MV-4-11 (cell line): ENCODE results near the gene MEG3.

Experiments used
- DNase-seq: peaks from one replicate; lab custom pipeline; 2025; lab: John Stamatoyannopoulos, UW

Gene MEG3

DNA sequence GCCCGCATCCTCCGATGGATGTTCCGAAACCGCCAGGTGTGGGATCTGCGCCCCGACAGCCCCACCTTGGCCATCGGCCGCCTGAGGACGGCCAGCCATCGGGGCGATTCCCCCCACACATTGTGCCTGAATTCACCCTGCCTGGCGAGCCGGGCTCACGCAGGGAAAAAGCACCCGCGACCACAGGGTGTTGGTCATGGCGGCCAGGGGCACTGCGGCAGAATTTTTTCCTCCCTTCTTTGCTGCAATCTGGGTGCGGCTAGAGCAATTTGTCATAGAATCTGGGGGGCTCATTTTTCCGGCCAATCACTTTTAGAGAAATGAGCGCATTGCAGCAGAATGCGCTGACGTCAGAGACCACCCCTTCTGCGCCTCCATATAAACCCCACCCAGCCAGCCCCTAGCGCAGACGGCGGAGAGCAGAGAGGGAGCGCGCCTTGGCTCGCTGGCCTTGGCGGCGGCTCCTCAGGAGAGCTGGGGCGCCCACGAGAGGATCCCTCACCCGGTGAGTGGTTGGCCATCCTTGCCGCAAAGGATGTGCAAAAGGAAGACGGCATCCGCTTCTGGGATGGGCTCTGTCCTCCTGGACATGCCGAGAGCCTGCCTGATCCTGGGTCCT is at the start of gene MEG3:
Gene MEG3, plus strand, starts transcription at position 406 of the 619 bp plus-strand sequence.
- DNase-seq = no peak

DNA sequence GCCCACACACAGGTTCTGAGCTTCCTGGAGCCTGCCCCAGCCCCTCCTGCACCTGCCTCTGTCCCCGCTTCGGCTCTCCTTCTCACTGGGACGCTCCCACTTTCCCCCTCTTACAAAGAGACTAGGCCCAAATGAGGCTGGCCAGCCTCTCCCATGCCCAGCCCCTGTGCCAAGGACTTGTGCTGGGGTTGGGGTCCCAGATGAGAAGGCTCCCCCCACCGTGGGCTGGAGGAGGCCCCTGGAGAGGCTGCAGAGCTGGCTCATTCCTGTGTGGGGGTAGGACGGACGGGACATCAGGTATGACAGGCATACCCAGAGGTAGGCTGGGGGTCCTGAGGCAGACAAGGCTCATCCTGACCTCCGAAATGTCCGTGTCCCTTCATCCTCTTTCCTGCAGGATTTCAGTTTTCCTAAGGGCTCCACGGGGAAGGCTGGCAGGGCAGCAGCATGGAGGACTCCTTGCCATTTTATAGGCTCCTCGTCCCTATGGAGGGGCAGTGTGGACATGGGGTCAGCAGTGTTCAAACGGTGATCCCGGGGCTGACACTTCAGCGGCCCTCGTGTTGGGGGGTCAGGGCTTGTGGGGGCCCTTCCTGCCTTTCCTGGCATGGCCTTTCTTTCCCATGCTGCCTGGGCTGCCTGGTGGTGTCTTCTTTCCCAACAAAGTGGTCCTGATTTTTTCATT is 49.1 kb upstream of the MEG3 start:
- DNase-seq = no peak

DNA sequence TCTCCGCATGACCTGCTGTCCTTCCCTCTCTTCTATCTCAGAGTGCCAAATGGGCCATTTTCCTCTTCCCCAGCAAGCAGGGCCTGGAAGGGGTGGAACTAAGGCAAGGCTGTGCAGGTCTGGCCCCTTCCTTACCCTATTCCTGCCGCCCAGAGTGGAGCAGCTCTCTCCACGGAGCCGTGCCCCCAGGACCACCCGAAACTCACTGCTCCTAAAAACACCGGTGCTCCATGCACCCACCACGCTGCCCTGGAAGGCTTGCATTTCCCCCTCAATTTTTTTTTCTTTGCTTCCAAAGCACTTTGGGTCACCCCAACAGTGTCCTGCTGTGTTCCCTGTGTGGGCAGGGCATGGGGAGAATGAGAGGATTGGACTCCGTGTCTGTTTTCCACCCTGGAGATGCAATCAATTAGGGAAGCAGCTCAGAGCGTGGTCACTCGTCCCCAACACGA is 48.5 kb upstream of the MEG3 start:
- no peak for DNase-seq

DNA sequence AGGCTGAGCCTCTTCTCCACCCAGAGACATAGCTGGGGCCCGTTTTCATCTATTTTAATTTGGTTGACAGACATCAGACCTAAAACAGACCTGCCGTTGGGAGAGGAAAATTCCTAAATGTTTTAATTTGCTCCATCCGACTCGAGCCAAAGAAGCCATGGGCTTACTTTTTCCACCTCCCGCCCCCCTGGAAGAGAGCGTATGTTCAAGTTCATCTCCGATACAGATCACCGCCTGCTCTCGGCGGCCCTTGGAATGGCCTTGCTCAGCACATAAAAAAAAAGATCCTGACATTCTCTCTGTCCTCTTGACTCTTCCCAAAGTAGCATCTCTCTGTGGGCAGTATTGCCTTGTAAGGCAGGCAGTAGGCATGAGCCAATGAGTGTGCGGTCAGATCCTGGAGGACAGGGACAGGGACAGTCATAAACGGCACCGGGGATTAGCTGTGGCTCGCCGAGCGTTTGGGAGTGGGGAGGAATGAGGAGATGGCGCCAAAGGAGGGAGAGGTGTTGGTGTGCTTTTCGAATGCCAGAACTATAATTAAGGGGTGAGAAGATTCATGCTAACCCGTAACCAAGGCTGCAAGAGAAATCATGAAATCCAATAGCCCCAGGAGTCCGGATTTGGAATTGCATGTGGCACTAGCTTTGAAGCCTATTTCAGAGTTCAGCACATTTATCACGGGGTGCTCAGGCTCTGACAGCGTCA is 47.9 kb upstream of the MEG3 start:
- no peak for DNase-seq

DNA sequence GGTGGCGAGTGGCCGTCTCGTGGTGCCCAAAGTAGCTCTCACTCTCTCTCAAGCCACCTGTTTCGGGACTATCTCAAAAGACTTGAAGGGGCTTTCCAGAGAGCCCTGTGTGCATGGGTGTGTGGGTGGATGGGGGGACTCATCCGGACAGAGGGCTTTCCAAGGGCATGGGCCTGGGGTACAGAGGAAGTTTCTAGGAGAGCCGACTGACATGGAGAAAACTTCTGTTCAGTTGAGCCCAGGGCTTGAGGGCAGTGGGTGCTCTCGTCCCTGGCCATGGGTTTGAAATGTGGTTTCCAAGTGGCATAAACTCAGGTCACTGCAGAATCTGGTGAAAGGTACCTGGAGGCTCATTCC is 47.4 kb upstream of the MEG3 start:
- DNase-seq = no peak

DNA sequence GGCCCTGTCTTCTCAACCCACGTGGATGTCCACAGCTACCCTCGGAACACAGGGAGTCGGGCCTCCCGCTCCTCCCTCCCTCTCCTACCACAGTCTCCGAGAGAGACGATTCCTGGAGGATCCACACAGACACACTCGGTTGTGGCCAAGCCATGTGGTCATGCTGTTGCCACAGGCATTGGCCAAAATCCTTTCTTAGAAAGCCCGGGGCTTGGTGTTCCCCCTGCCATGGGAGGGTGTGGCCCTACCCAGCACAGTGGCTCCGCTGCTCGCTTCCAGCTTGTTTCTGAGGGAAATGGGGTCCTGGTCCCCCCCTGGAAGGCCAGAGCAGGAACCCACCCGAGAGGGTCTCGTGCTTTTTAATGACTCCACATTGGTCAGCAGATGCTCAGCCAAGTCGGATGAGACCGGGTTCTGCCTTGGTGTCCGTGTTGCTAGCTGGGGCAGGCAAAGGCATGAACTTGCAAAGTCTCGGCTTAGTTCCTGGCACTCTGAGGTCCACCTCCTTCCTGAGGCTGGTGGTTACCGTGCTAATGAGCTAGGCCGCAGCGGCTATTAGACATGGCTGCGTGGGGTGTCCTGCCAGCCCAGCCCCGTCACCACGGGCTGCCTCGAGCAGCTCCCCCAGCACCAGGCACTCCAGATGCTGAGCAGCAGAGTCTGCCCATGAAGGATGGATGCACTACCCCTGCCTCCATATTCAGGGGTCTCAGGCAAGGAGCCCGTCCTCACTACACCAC is 46.8 kb upstream of the MEG3 start:
- DNase-seq = no peak

DNA sequence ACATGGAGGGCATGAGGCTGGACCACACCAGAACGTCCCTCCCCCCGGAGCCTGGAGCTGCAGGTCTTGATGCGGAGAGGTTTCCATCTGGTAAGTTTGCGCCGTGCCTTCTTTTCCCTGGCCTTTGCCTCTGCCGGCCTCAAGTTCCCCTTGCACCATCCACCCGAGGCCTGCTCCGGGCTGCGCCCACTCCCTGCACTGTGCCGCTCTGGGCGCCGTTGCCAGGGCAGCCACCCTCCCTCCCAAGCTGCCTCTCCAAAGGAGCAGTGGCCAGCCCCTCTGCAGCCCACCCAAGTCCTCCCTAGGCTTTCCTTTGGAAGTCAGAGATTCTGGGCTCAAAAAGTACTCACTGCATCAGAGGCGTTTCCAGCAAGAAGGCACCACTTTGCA is 46.2 kb upstream of the MEG3 start:
- DNase-seq = no peak

DNA sequence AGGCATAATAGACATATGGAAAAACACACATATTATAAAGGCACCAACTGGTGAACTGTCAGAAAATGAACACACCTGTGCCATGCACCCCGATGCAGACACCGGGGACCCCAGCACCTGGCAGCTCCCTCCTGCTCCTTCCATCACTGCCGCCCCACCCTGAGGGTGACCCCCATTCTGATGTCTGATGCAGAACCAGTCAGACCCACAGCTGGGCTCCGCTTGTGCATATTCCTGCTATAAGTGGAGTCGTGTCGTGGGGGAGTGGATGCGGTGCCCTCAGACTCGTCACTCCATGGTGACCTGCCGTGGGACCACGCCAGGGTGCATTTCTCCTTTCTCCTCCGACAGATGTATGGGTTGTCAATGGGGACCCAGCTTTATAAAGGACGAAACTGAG is 45.7 kb upstream of the MEG3 start:
- DNase-seq = no peak

DNA sequence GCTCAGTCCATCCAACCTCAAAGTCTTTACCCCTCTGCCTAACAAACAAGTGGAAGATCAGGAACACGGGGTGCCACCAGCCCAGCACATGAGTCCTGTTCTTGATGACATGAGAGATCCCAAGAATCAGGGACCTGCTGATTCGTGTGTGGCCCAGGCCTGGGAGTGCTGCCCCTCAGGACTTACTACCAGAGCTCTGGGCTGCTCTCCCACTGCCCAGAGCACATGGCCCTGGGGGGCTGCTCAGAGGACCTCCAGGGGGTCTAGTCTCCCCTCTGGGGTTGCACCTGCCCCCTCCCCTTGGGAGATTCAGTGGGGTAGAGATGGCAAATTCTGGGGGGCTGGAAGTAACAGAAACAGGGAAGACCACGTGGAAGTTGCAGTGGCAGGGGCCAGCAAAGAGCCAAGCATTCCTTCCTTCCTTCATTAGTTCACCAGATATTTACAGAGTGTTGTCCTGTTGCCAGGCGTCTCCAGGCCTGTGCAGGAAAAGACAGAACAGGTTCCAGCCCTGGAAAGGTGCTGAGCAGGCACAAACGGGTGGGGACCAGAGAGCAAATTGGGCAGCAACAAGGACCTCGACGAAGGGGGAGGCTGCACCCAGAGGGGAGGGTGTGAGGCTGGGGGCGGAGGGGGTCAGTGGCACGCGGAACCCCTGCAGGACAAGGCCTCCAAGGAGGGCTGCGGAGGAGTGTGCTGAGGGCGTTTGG is 45.1 kb upstream of the MEG3 start:
- no peak for DNase-seq

DNA sequence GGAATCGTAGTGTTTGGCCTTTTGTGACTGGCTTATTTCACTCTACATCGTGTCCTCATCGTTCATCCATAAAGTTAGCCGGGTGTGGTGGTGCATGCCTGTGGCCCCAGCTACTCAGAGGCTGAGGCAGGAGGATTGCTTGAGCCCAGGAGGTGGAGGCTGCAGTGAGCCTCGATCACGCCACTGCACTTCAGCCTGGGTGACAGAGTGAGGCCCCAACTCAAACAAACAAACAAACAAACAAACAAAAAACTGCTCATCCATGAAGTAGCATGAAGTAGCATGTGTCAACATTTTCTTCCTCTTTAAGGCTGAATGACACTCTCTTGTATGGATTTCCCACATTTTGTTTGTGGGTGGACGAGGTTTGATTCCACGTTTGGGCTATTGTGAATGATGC is 44.0 kb upstream of the MEG3 start:
- no peak for DNase-seq

DNA sequence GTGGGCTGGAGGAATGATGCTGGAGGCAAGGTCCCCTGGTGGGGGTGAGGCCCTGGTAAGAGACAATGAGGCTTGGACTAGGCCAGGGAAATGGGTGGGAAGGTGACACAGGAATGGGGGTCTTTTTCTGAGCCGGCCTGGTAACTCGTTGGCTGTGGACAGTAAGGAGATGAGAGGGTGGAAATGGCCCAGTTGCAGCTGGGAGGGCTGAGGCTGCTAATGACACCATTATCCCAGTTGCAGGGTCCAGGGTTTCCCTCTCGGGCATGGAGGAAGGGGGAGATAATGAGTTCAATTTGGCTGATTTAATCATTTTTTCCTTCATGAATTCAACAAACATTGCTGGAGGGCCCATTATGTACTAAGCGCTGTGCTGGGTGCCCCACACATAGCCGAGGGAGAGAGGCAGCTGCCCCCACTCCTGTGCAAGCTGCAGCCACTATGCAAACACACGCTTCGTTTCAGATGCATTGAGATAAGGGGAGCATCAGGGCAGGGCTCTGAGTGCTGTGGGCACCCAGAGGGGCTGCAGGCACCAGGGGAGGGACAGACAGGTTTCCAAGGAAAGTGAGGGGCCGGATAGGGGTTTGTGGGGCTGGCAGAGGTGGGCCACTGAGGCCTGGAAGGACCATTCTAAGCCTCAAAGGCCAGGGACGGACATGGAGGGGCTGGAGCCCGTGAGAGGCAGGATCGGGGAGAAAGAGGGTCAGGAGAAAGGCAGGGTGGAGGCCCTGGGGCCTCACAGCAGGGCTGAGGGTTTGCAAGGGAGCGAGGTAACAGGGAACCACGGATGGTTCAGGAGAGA is 43.2 kb upstream of the MEG3 start:
- no peak for DNase-seq

DNA sequence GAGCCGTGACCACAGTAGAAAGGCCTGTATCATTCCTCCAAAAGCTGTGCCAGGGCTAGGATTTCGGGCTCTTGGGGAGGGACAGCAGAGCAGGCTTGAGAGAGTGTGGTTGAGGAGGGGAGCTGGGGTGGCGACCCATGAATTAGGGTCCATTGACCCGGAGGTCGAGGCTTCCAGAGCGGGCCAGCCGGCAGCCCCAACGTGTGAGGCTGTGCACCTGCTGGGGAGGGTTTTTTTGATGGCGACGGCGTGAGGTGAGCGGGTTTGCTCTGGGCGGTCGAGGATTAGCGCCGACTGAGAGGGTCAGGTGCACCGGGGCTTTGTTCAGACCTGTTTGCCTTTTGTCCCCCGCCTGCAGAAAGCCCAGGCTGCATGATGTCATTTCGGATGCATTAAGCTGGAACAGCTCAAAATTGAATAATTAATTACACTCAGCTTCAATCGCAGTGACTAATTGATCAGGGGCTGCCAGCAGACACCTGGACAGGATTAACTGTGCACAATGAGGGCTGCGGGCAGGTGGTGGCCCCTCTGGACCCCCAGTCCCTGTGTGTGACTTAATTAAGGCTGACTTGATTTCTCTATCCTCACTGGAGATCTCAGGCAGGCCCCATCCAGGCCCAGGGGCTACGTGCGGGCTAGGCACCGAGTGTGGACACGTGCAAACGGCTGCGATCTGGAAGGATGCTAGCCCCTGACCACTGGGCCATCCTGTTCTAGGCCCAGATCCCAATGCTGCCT is 42.1 kb upstream of the MEG3 start:
- DNase-seq = no peak

DNA sequence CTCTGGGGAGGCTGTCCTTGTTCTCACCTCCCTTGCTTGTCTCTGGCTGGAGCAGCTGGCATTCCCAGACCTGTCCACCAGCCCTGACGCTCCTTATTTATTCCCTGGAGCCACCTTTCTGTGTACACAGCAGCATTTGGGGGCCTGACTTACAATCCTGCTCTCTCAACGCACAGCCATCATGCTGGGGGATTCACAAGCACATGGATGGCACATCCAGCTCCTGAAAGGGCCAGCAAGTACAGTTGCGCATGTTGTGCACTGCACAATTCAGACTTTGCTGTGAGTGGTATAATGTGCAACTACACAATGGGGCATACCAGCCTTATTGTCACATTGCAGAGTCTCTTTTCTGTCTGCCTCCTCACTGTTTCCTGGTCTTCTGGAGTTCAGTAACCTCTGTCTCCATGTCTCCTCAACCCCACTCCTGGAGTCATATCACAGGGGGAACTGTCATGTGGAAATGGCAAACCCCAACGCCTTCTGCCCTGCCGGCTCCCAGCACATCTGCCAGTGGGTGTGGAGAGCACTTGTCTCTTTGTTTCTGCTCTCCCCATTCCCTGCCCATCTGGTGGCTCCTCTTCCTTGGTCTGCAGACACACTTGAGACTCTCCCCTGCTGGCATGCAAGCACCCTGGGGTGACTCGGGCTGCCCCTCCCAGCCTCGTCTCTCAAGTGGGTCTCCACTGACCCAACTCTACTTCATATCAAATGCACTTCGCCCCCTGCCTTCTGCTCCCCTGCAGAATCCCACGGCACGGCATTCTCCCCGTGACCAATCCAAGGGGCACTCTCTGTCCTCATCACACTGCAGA is 41.2 kb upstream of the MEG3 start:
- no peak for DNase-seq

DNA sequence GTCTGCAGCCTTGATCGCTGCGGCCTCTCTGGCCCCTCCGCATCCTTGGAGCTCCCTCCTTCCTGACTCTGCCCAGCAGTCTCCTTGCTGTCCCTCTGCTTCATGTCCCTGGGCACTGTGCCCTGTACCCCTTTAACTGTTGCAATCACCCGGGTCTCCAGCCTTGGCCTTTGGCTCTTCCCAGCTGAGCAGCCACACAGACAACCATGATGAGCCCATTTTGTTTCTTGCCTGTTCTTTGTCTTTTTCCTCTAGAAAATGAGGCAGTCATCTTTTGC is 40.6 kb upstream of the MEG3 start:
- no peak for DNase-seq

DNA sequence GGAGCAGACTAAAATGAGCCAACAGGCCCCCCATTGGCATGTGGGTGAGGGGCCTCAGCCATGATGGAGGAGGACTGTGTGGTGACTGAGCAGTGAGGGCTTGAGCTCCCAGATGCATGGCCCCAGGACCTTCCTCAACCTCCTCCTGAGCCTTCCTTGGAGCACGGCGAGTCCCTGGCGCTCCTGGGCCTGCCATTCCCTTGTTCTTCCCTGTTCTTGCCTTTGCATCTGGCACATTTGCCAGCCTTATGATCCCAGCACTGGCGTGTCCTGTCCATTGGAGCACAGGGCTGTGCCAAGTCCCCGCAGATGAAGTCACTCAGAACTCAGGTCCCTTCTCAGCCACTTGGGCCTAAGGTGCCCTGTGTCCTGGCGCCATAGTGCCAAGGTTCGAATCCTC is 40.3 kb upstream of the MEG3 start:
- no peak for DNase-seq

DNA sequence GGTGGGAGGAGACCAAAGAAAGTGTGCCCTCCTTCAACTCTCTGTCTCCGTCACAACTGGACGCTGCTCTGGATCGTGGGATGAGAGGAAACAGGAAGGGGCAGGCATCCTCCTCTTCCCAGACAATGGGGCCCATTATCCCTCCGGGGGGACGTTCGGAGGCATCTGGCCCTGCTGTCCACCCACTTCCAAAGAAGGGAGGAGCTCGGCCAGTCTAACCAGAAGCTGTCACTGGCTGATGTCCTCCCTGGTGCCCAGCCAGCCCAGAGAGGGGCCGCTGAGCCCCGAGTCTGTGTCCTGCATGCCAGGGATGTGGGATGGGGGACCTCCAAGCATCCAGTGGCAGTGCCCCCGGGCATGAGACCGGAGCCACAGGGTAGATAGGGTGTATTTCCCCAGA is 39.8 kb upstream of the MEG3 start:
- no peak for DNase-seq

DNA sequence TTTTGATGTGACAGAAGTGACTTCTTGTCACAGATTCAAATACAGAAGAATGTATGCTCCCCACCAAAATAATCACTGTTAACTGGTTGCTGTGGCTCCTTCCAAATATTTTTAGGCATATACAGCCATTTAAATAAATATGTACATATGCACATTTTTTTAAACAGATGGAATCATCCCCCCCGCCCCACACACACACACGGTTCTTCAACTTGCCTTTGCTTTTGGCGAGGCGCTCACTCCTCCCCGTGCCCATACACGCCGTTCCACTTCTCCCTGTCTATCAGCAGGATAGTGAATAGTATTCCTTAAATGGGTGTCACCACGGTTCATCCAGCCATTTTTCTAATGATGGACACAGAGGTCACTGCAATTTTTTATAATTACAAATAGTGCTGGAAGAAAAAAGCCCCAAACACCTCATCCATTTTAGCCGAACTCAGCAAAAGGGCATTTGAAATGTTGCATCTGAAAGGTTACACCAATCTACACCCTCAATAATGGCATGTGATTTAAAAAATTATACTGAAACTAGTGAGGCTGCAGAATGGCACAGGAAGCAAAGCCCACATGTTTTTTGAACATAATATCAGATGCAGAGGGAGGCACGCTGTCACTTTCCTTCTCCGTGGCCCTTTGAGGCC is 39.2 kb upstream of the MEG3 start:
- DNase-seq = no peak

DNA sequence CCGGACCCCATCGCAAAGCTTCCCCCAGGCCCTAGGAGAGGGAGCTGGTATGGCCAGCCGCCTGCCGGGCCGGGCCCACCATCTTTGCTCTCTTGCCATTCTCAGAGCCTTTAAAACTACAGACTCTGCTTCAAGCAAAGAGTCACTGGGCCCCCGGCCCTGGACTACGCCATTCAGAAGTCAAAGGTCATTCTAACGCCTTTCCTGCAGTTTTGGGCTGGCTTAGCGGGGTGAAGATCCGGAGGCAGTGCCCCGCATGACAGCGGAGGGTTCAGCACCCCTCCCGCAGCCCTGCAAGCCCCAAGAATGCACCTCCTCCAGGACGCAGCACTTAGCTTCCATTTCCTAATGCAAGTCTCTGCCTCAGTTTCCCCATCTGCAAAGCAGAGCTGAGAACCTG is 38.3 kb upstream of the MEG3 start:
- no peak for DNase-seq

DNA sequence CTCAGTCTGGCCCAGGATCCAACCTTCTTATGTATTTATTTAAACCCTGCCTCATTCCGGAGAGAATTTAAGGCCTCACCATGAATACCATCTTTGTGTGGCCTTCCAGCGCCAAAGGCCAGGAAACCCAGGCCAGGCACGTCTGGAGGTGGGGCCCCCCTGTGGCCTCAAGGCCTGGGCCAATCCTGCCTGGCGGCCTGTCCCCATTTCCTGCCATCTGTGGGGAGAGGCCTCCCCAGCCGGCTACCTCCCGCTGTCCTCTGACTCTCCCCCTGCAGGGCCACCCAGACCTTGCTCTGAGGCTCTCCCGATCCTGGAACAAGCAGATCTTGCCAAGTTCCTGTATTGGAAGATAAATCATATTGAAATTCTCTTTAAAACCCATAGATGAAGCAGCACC is 37.4 kb upstream of the MEG3 start:
- DNase-seq = no peak

DNA sequence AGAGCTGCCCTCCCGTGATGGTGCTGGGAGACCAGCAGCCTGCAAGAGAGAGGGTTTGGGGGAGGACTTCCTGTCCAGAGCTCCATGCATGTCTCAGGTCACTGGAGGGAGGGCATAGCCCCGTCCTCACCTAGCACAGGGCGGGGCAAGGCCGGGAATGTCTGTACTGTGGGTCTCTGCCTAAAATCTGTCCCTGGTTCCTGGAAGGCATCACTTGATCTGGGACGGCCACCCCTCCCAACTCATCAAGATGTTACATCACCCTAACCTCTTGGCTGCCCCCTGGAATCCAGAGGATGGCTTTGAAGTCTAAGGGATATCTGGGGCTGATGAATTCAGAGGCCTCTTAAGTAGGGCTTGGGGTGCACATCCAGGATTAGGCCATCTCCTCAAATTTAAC is 37.0 kb upstream of the MEG3 start:
- no peak for DNase-seq
